NT2/D1 (cell line): Measurements from ENCODE around the gene FAM184A.
"Not testable (repeated sequence)": the region's sequence is repeated elsewhere in the genome, so short reads cannot be mapped to it uniquely, and the experiment has no call there.

Experiments
- DNase-seq: peaks from one replicate; pipeline ENCODE4 v3.0.0-alpha.2; 2011; ENCODE audit warnings: low read depth, low spot score
- H3K27me3 ChIP-seq: 2 replicates; pipeline ENCODE4 v1.6.0; 2011; ENCODE audit warnings: mild to moderate bottlenecking; ENCODE audit not compliant: insufficient read length, insufficient read depth
- H3K36me3 ChIP-seq: 2 replicates; pipeline ENCODE4 v1.6.1; 2011; ENCODE audit warnings: mild to moderate bottlenecking, low read length, mixed read lengths; ENCODE audit not compliant: insufficient read depth, insufficient read length
- H3K4me1 ChIP-seq: 2 replicates; pipeline ENCODE4 v1.5.1; 2011; ENCODE audit not compliant: insufficient read depth, insufficient read length
- H3K4me3 ChIP-seq: 2 replicates; pipeline ENCODE4 v1.5.1; 2011; ENCODE audit warnings: low read depth; ENCODE audit not compliant: insufficient read length
- H3K9ac ChIP-seq: 2 replicates; pipeline ENCODE4 v1.6.0; 2011; ENCODE audit warnings: low read depth; ENCODE audit not compliant: insufficient read length
- H3K9me3 ChIP-seq: 2 replicates; pipeline ENCODE4 v1.5.1; 2011; ENCODE audit warnings: mild to moderate bottlenecking, low read length; ENCODE audit not compliant: insufficient read depth
- SUZ12 ChIP-seq: IDR thresholded peaks from 2 replicates; pipeline ENCODE4 v1.6.1; 2011; ENCODE audit not compliant: insufficient read length, insufficient read depth; ENCODE audit errors: extremely low read depth
- YY1 ChIP-seq: IDR thresholded peaks from 2 replicates; pipeline ENCODE4 v1.6.1; 2011; ENCODE audit not compliant: insufficient read length, insufficient read depth
- ZNF274 ChIP-seq: IDR thresholded peaks from 2 replicates; pipeline ENCODE4 v1.6.1; 2011; ENCODE audit warnings: mild to moderate bottlenecking, low read depth, low read length

The FAM184A gene

DNA sequence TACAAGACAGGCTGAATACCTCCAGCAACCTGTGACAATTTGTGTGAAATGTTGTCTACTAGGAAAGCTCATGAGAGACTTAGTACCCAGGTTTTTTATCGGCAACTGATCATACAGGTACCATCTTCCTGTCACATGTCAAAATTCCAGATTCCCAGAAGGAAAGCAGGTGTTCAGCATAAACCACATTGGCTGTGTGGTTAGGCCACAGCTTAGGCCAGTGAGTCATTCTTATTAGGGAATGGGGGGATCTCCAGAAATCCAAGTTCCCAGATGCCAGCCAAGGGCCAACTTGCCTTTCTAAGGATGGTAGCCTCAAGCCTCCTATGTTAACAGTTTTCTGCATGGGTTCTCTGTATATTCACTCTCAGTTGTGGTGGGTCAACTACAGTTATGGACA is 65.9 kb downstream of the FAM184A start:
- H3K27me3 ChIP-seq: no peaks in the 10 kb centered on the region
- no peak for DNase-seq

DNA sequence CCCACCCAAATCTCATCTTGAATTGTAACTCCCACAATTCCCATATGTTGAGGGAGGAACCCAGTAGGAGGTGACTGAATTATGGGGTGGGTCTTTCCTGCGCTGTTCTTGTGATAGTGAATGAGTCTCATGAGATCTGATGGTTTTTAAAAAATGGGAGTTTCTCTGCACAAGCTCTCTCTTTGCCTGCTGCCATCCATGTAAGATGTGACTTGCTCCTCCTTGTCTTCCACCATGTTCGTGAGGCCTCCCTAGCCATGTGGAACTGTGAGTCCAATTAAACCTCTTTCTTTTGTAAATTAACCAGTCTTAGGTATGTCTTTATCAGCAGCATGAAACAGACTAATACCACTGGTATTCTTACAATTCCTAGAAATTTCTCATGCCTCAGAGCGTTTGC is 69.2 kb downstream of the FAM184A start:
- H3K9ac ChIP-seq, H3K4me1 ChIP-seq, H3K36me3 ChIP-seq, H3K4me3 ChIP-seq, DNase-seq, H3K27me3 ChIP-seq: not testable (repeated sequence)
- peaks cover 15% of the 10 kb centered on the region for H3K9me3 ChIP-seq

More for the DNA sequence above, 65.9 kb downstream of the FAM184A start:
- H3K36me3 ChIP-seq: no peaks in the 10 kb centered on the region
- no peak overlapping the region for H3K9ac ChIP-seq
- H3K4me3 ChIP-seq: no peak overlapping the region
- TF ChIP-seq ZNF274 (no peak), YY1 (no peak), SUZ12 (no peak)
- H3K9me3 ChIP-seq: peaks cover 21% of the 10 kb centered on the region
- no peaks in the 10 kb centered on the region for H3K4me1 ChIP-seq

GRCh38 chr6:119006974-119007373 is 71.5 kb downstream of the FAM184A start:
- no peaks in the 10 kb centered on the region for H3K4me1 ChIP-seq
- H3K36me3 ChIP-seq: no peaks in the 10 kb centered on the region
- H3K9ac ChIP-seq: no peak overlapping the region
- no peaks in the 10 kb centered on the region for H3K27me3 ChIP-seq
- peaks cover 15% of the 10 kb centered on the region for H3K9me3 ChIP-seq
- no peak for DNase-seq
- TF ChIP-seq YY1 (no peak), ZNF274 (no peak), SUZ12 (no peak)
- H3K4me3 ChIP-seq: no peak overlapping the region

GRCh38 chr6:119002069-119002468 is 76.4 kb downstream of the FAM184A start:
- no peak overlapping the region for H3K4me3 ChIP-seq
- no peak for TF ChIP-seq SUZ12
- no peak for TF ChIP-seq YY1
- no peak for TF ChIP-seq ZNF274
- no peak for DNase-seq
- no peaks in the 10 kb centered on the region for H3K27me3 ChIP-seq
- H3K4me1 ChIP-seq: no peaks in the 10 kb centered on the region
- H3K36me3 ChIP-seq: no peaks in the 10 kb centered on the region
- H3K9ac ChIP-seq: no peak overlapping the region
- no peaks in the 10 kb centered on the region for H3K9me3 ChIP-seq

DNA sequence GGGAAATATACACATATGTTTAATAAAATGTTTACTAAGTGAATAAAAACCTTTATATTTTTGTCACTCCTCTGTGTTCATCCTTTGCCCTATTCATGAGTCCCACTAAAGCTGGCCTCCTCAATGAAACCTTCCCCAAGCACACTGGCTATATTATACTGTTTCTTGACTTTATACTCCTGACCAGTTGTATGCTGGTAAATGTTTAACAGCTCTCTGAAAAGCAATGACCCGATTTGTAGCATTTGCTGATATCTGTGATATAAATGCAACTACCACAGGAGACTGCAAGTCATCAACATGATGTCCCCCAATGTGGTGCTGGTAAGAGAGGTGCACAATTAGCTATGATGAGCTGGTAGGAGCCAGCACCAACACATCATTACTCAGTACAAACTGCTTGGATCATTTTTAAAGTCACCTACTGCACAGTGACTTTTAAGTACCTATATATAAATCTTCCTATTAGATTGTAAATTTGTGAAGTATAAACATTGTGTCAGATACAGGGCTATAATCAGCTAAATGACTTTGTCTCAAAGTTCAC is 78.9 kb downstream of the FAM184A start:
- no peaks in the 10 kb centered on the region for H3K36me3 ChIP-seq
- H3K4me1 ChIP-seq: no peaks in the 10 kb centered on the region
- no peak overlapping the region for H3K9ac ChIP-seq
- H3K27me3 ChIP-seq: no peaks in the 10 kb centered on the region
- H3K9me3 ChIP-seq: no peaks in the 10 kb centered on the region
- H3K4me3 ChIP-seq: no peak overlapping the region
- no peak for DNase-seq
- no peak for TF ChIP-seq YY1
- TF ChIP-seq ZNF274: no peak
- no peak for TF ChIP-seq SUZ12

DNA sequence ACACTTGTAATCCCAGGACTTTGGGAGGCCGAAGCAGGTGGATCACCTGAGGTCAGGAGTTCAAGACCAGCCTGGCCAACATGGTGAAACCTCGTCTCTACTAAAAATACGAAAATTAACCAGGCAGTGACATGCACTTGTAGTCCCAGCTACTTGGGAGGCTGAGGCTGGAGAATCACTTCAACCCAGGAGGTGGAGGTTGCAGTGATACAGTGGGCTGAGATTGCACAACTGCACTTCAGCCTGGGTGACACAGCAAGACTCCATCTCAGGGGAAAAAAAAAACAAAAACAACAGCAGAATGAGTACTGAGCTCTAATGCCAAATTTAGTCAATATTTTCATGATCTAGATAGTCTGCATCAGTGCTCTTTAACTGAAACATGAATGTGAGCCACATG is 81.0 kb downstream of the FAM184A start:
- H3K4me1 ChIP-seq, H3K9ac ChIP-seq, H3K9me3 ChIP-seq, H3K4me3 ChIP-seq, DNase-seq, H3K36me3 ChIP-seq, H3K27me3 ChIP-seq: not testable (repeated sequence)

DNA sequence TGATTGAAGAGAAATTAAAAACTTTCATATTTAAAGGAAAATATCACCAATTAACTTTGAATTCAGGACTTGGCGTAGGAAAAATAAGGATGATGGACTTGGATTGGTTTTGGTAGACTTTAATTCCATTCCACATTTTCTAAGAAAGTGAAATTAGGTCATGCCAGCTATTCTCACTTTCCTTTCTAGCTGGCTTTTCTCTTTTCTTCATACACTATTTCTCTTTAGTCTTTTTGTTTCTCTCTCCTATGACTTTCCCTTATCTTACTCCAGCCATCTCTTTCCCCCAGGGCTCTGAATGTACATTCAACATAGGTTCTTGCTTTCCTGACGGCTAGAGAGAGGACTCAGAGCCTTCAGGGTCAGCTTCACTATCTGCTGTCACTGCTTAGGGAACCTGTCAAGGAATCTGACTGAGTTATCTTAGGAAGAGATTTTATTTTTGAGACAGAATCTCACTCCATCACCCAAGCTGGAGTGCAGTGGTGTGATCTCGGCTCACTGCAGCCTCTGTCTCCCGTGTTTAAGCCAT is 82.1 kb downstream of the FAM184A start:
- H3K4me1 ChIP-seq: no peaks in the 10 kb centered on the region
- H3K4me3 ChIP-seq: no peak overlapping the region
- H3K9me3 ChIP-seq: no peaks in the 10 kb centered on the region
- H3K27me3 ChIP-seq: no peaks in the 10 kb centered on the region
- TF ChIP-seq YY1 (no peak), ZNF274 (no peak), SUZ12 (no peak)
- no peak for DNase-seq
- H3K36me3 ChIP-seq: no peaks in the 10 kb centered on the region
- H3K9ac ChIP-seq: no peak overlapping the region

GRCh38 chr6:118993803-118994251 is 84.6 kb downstream of the FAM184A start:
- no peak overlapping the region for H3K9ac ChIP-seq
- H3K27me3 ChIP-seq: no peaks in the 10 kb centered on the region
- no peaks in the 10 kb centered on the region for H3K9me3 ChIP-seq
- no peaks in the 10 kb centered on the region for H3K4me1 ChIP-seq
- H3K4me3 ChIP-seq: no peak overlapping the region
- TF ChIP-seq SUZ12 (no peak), ZNF274 (no peak), YY1 (no peak)
- no peaks in the 10 kb centered on the region for H3K36me3 ChIP-seq
- no peak for DNase-seq
